SK-N-SH treated with all-trans-retinoic acid at 6 μM for 48 hours (cell line): Measurements from ENCODE around the gene PARK7.

Experiments used
- ATAC-seq: fragments of 200-7000 bp; cut with Tn5 transposase; 3 replicates; pipeline ENCODE4 v1.9.1; 2020; ENCODE audit warnings: mild to moderate bottlenecking, moderate library complexity
- ARNTL ChIP-seq: fragments of 450-650 bp; formaldehyde crosslinking; IDR thresholded peaks from 2 replicates; pipeline ENCODE4 v1.5.0; 2020; ENCODE audit warnings: low read depth, mild to moderate bottlenecking, moderate library complexity, borderline replicate concordance
- BACH2 ChIP-seq: fragments of 250-450 bp; sonication (Bioruptor Pico); IDR thresholded peaks from 2 replicates; pipeline ENCODE4 v1.9.0; 2021; ENCODE audit warnings: mild to moderate bottlenecking, borderline replicate concordance
- CSDC2 ChIP-seq: fragments of 250-450 bp; sonication (Bioruptor Pico); IDR thresholded peaks from 2 replicates; pipeline ENCODE4 v1.5.0; 2020; ENCODE audit warnings: mild to moderate bottlenecking, moderate library complexity
- ESRRG ChIP-seq: fragments of 250-450 bp; sonication (Bioruptor Pico); IDR thresholded peaks from 2 replicates; pipeline ENCODE4 v1.6.1; 2021; ENCODE audit warnings: mild to moderate bottlenecking
- GLIS3 ChIP-seq: fragments of 250-450 bp; sonication (Bioruptor Pico); IDR thresholded peaks from 2 replicates; pipeline ENCODE4 v1.5.0; 2020; ENCODE audit warnings: mild to moderate bottlenecking, moderate library complexity
- ISL1 ChIP-seq: fragments of 250-450 bp; sonication (Bioruptor Pico); IDR thresholded peaks from 2 replicates; pipeline ENCODE4 v2.1.2; 2022; ENCODE audit warnings: mild to moderate bottlenecking, moderate library complexity
- OSR1 ChIP-seq: fragments of 250-450 bp; sonication (Bioruptor Pico); IDR thresholded peaks from 2 replicates; pipeline ENCODE4 v1.8.0; 2022; ENCODE audit warnings: moderate library complexity, mild to moderate bottlenecking, inconsistent platforms
- PPARA ChIP-seq: fragments of 250-450 bp; sonication (Bioruptor Pico); IDR thresholded peaks from 2 replicates; pipeline ENCODE4 v1.5.0; 2020; ENCODE audit warnings: mild to moderate bottlenecking, borderline replicate concordance
- RARB ChIP-seq: fragments of 250-450 bp; sonication (Bioruptor Pico); IDR thresholded peaks from 2 replicates; pipeline ENCODE4 v1.8.0; 2021; ENCODE audit warnings: mild to moderate bottlenecking, moderate library complexity
- SNAI2 ChIP-seq: fragments of 250-450 bp; sonication (Bioruptor Pico); IDR thresholded peaks from 2 replicates; pipeline ENCODE4 v1.5.0; 2020; ENCODE audit warnings: mild to moderate bottlenecking, moderate library complexity
- TCF4 ChIP-seq: fragments of 250-450 bp; sonication (Bioruptor Pico); IDR thresholded peaks from 2 replicates; pipeline ENCODE4 v1.8.0; 2021; ENCODE audit warnings: mild to moderate bottlenecking, moderate library complexity, borderline replicate concordance
- TOX ChIP-seq: fragments of 250-450 bp; sonication (Bioruptor Pico); IDR thresholded peaks from 2 replicates; pipeline ENCODE4 v1.8.0; 2021; ENCODE audit warnings: mild to moderate bottlenecking, moderate library complexity, borderline replicate concordance
- ZC3H10 ChIP-seq: fragments of 250-450 bp; sonication (Bioruptor Pico); IDR thresholded peaks from 2 replicates; pipeline ENCODE4 v1.5.1; 2021; ENCODE audit warnings: mild to moderate bottlenecking, moderate library complexity
- ZFP3 ChIP-seq: fragments of 250-450 bp; sonication (Bioruptor Pico); IDR thresholded peaks from 2 replicates; pipeline ENCODE4 v1.5.0; 2020; ENCODE audit warnings: mild to moderate bottlenecking, moderate library complexity
- ZFP30 ChIP-seq: fragments of 450-650 bp; formaldehyde crosslinking; IDR thresholded peaks from 2 replicates; pipeline ENCODE4 v1.5.0; 2022; ENCODE audit warnings: mild to moderate bottlenecking, moderate library complexity
- ZNF565 ChIP-seq: fragments of 450-650 bp; formaldehyde crosslinking; conservative IDR thresholded peaks from 2 replicates; pipeline ENCODE4 v1.5.0; 2020; ENCODE audit warnings: low read depth, mild to moderate bottlenecking, moderate library complexity
- ZNF70 ChIP-seq: fragments of 450-650 bp; formaldehyde crosslinking; IDR thresholded peaks from 2 replicates; pipeline ENCODE4 v1.5.0; 2020; ENCODE audit warnings: mild to moderate bottlenecking, moderate library complexity
- ZNF8 ChIP-seq: fragments of 450-650 bp; formaldehyde crosslinking; IDR thresholded peaks from 2 replicates; pipeline ENCODE4 v1.5.0; 2020; ENCODE audit warnings: mild to moderate bottlenecking, moderate library complexity
- TF ChIP-seq, protein P1 (sequence below): fragments of 250-450 bp; sonication (Bioruptor Pico); IDR thresholded peaks from 2 replicates; pipeline ENCODE4 v1.5.1; 2021; ENCODE audit warnings: mild to moderate bottlenecking, moderate library complexity
- TF ChIP-seq, protein P2 (sequence below): fragments of 250-450 bp; sonication (Bioruptor Pico); IDR thresholded peaks from 2 replicates; pipeline ENCODE4 v1.8.0; 2020; ENCODE audit warnings: mild to moderate bottlenecking, moderate library complexity, borderline replicate concordance
- TF ChIP-seq, protein P3 (sequence below): fragments of 250-450 bp; sonication (Bioruptor Pico); IDR thresholded peaks from 2 replicates; pipeline ENCODE4 v1.8.0; 2021; ENCODE audit warnings: low read depth, mild to moderate bottlenecking, moderate library complexity, borderline replicate concordance
- TF ChIP-seq, protein P4 (sequence below): fragments of 250-450 bp; sonication (Bioruptor Pico); IDR thresholded peaks from 2 replicates; pipeline ENCODE4 v1.5.1; 2020; ENCODE audit warnings: low read depth, mild to moderate bottlenecking, moderate library complexity
- TF ChIP-seq, protein P5 (sequence below): fragments of 250-450 bp; sonication (Bioruptor Pico); IDR thresholded peaks from 2 replicates; pipeline ENCODE4 v1.5.0; 2020; ENCODE audit warnings: mild to moderate bottlenecking, moderate library complexity

The PARK7 gene

DNA sequence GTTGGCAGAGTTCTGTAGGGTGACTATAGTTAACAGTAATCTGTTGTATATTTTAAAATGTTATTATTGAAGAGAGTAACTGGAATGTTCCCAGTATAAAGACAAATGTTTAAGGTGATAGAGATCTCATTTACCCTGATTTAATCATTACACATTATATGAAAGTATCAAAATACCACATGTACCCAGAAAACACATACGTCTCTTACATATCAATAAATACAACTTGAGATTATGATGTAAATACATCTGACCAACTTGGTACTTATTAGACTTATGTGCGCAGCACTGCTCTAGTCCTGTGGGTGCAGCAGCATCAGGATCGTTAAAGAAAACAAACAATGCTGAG is 670 bp upstream of the PARK7 start:
- TF ChIP-seq ESRRG (CRISPR knock-in tag): no peak
- TF ChIP-seq OSR1 (CRISPR knock-in tag): no peak
- TF ChIP-seq, protein P1, sequence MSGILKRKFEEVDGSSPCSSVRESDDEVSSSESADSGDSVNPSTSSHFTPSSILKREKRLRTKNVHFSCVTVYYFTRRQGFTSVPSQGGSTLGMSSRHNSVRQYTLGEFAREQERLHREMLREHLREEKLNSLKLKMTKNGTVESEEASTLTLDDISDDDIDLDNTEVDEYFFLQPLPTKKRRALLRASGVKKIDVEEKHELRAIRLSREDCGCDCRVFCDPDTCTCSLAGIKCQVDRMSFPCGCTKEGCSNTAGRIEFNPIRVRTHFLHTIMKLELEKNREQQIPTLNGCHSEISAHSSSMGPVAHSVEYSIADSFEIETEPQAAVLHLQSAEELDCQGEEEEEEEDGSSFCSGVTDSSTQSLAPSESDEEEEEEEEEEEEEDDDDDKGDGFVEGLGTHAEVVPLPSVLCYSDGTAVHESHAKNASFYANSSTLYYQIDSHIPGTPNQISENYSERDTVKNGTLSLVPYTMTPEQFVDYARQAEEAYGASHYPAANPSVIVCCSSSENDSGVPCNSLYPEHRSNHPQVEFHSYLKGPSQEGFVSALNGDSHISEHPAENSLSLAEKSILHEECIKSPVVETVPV (CRISPR knock-in tag): no peak
- TF ChIP-seq ZFP30: no peak
- no peak for TF ChIP-seq ZNF70
- TF ChIP-seq TOX (CRISPR knock-in tag): no peak
- TF ChIP-seq, protein P2, sequence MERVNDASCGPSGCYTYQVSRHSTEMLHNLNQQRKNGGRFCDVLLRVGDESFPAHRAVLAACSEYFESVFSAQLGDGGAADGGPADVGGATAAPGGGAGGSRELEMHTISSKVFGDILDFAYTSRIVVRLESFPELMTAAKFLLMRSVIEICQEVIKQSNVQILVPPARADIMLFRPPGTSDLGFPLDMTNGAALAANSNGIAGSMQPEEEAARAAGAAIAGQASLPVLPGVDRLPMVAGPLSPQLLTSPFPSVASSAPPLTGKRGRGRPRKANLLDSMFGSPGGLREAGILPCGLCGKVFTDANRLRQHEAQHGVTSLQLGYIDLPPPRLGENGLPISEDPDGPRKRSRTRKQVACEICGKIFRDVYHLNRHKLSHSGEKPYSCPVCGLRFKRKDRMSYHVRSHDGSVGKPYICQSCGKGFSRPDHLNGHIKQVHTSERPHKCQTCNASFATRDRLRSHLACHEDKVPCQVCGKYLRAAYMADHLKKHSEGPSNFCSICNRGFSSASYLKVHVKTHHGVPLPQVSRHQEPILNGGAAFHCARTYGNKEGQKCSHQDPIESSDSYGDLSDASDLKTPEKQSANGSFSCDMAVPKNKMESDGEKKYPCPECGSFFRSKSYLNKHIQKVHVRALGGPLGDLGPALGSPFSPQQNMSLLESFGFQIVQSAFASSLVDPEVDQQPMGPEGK (CRISPR knock-in tag): no peak
- TF ChIP-seq GLIS3 (CRISPR knock-in tag): no peak
- no peak for TF ChIP-seq ZNF8 (CRISPR knock-in tag)
- ATAC-seq: no peak

DNA sequence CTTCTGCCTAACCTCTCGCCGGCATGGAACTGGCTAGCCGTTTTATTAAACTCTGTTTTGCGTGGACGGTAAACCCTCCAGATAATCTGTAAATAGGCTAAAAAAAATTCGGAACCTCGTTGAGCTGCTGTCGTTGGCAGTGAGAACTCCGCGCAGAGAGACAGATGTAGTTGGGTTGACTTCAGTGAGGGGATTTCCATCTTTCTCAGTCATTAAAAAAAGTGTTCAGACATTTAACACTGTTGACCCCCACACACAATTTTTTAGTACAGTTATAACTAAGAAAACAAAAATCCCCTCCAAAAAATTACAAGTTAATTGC is 464 bp downstream of the PARK7 start:
- TF ChIP-seq GLIS3 (CRISPR knock-in tag): no peak
- no peak for TF ChIP-seq ESRRG (CRISPR knock-in tag)
- TF ChIP-seq ZNF70: no peak
- no peak for TF ChIP-seq ZFP3
- TF ChIP-seq, protein P3, sequence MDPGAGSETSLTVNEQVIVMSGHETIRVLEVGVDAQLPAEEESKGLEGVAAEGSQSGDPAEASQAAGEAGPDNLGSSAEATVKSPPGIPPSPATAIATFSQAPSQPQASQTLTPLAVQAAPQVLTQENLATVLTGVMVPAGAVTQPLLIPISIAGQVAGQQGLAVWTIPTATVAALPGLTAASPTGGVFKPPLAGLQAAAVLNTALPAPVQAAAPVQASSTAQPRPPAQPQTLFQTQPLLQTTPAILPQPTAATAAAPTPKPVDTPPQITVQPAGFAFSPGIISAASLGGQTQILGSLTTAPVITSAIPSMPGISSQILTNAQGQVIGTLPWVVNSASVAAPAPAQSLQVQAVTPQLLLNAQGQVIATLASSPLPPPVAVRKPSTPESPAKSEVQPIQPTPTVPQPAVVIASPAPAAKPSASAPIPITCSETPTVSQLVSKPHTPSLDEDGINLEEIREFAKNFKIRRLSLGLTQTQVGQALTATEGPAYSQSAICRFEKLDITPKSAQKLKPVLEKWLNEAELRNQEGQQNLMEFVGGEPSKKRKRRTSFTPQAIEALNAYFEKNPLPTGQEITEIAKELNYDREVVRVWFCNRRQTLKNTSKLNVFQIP: no peak
- no peak for TF ChIP-seq ISL1 (CRISPR knock-in tag)
- TF ChIP-seq ZNF8 (CRISPR knock-in tag): no peak
- no peak for TF ChIP-seq RARB (CRISPR knock-in tag)
- no peak for TF ChIP-seq ARNTL (CRISPR knock-in tag)
- no peak for TF ChIP-seq ZFP30
- TF ChIP-seq TCF4 (CRISPR knock-in tag): no peak
- no peak for TF ChIP-seq OSR1 (CRISPR knock-in tag)
- no peak for TF ChIP-seq ZNF565
- no peak for TF ChIP-seq CSDC2
- TF ChIP-seq, protein P4, sequence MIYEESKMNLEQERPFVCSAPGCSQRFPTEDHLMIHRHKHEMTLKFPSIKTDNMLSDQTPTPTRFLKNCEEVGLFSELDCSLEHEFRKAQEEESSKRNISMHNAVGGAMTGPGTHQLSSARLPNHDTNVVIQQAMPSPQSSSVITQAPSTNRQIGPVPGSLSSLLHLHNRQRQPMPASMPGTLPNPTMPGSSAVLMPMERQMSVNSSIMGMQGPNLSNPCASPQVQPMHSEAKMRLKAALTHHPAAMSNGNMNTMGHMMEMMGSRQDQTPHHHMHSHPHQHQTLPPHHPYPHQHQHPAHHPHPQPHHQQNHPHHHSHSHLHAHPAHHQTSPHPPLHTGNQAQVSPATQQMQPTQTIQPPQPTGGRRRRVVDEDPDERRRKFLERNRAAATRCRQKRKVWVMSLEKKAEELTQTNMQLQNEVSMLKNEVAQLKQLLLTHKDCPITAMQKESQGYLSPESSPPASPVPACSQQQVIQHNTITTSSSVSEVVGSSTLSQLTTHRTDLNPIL (CRISPR knock-in tag): no peak
- no peak for TF ChIP-seq SNAI2 (CRISPR knock-in tag)
- TF ChIP-seq, protein P5, sequence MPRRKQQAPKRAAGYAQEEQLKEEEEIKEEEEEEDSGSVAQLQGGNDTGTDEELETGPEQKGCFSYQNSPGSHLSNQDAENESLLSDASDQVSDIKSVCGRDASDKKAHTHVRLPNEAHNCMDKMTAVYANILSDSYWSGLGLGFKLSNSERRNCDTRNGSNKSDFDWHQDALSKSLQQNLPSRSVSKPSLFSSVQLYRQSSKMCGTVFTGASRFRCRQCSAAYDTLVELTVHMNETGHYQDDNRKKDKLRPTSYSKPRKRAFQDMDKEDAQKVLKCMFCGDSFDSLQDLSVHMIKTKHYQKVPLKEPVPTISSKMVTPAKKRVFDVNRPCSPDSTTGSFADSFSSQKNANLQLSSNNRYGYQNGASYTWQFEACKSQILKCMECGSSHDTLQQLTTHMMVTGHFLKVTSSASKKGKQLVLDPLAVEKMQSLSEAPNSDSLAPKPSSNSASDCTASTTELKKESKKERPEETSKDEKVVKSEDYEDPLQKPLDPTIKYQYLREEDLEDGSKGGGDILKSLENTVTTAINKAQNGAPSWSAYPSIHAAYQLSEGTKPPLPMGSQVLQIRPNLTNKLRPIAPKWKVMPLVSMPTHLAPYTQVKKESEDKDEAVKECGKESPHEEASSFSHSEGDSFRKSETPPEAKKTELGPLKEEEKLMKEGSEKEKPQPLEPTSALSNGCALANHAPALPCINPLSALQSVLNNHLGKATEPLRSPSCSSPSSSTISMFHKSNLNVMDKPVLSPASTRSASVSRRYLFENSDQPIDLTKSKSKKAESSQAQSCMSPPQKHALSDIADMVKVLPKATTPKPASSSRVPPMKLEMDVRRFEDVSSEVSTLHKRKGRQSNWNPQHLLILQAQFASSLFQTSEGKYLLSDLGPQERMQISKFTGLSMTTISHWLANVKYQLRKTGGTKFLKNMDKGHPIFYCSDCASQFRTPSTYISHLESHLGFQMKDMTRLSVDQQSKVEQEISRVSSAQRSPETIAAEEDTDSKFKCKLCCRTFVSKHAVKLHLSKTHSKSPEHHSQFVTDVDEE (CRISPR knock-in tag): no peak
- ATAC-seq: peak; percentile 4; the same call in 2 of the 3 replicates

DNA sequence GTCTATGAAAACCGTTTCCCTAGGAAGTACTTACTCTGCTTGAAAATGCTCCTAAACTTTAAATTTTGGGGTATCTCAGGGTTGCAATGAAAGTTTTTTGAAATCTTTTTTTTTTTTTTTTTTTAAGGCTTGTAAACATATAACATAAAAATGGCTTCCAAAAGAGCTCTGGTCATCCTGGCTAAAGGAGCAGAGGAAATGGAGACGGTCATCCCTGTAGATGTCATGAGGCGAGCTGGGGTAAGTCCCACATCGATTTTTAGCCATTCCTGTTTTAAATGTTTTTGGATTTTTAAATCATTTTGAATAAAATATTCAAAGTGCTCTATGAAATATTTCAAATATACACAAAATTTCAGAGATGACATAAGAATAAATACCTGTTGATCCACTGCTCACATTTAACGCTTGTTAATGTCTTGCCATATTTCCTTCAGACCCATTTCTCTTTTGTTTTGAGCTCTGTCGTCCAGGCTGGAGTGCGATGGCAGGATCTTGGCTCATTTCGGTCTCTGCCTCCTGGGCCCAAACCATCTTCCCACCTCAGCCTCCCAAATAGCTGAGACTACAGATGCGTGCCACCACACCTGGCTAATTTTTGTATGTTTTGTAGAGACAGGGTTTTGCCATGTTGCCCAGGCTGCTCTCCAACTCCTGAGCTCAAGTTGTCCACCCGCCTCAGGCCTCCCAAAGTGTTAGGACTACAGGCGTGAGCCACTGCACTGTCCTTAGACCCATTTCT is 1.3 kb downstream of the PARK7 start:
- TF ChIP-seq ZNF565 (no peak), ZC3H10 (no peak), RARB (CRISPR knock-in tag) (no peak), ZNF8 (CRISPR knock-in tag) (no peak), SNAI2 (CRISPR knock-in tag) (no peak), ZFP30 (no peak), ZFP3 (no peak), ESRRG (CRISPR knock-in tag) (no peak), BACH2 (CRISPR knock-in tag) (no peak), ISL1 (CRISPR knock-in tag) (no peak), GLIS3 (CRISPR knock-in tag) (no peak), TOX (CRISPR knock-in tag) (no peak), PPARA (CRISPR knock-in tag) (no peak), ARNTL (CRISPR knock-in tag) (no peak)
- TF ChIP-seq, protein P1 (CRISPR knock-in tag): no peak
- TF ChIP-seq, protein P4 (CRISPR knock-in tag): no peak
- TF ChIP-seq, protein P2 (CRISPR knock-in tag): no peak
- no peak for ATAC-seq
